Dedifferentiated amniotic fluid mesenchymal stem cell (primary cell): ENCODE data around the gene P3H1.
"Not testable (repeated sequence)": the region's sequence is repeated elsewhere in the genome, so short reads cannot be mapped to it uniquely, and the experiment has no call there.

Experiments
- DNase-seq: peaks from one replicate; pipeline ENCODE4 v3.0.0-alpha.2; 2016; ENCODE audit errors: extremely low spot score

The P3H1 gene

DNA sequence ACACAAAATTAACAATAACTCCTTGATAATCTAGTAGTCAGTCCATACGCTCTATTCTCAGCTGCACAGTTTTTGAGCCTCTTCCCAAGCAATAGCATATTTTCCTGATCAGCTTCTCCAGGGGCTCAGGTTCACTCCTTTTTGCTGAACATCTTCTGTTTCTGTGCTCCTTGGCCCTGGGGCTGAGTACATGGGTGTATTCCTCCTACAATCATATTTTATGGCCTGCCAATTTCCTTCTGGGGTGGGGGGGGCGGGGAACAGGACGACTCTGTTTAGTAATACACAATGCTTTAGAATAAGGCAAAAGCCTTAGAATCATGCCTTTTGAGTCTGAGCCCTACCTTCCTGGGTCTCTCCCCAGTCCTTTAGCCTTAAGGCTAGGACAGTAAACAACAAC is 35.2 kb downstream of the P3H1 start:
- no peak for DNase-seq

DNA sequence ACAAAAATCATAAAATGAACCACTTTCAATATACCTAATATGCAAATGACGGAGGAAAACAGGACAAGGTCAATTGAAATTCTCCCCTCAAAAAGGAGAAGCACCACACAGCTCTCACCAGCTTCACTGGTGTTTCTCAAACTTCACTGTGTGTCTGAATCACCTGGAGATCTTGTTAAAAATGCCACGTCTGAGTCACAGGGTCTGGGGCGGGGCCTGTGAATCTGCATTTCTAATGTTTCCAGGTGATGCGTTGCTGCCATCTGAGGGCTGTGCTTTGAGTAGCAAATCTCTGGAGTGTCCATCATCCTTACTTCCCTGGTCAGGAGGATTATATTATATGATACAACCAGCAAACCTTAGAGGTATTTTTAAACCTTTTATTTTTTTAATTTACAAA is 35.8 kb downstream of the P3H1 start:
- DNase-seq = no peak

DNA sequence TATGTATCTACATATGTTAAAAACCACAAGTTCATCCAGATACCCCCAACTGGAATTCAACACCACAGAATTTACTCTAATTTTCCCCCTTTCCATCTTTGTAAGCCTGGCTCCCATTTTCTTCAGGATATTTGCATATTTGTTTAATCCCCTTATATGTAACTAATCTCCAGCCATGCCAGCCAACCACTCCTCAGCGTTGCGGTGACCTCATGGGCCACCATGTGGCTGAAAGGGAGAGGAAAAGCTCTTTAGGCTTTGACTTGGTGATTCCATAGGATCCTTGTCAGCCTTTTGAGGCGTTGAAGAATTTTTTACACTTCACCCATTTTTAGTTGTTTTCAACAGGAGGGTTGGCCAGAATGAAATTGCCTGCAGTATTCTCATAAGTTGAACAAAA is 36.8 kb downstream of the P3H1 start:
- DNase-seq = no peak

DNA sequence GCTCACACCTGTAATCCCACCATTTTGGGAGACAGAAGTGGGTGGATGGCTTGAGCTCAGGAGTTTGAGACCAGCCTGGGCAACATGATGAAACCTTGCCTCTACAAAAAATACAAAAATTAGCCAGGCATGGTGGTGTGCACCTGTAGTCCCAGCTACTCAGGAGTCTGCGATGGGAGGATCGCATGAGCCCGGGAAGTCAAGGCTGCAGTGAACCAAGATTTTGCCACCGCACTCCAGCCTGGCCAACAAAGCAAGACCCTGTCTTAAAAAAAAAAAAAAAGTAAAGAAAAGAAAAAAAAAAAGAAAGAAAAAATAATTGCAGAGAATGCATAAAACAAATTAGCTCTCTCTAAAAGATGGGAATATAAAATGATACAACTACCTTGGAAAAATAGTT is 41.0 kb downstream of the P3H1 start:
- DNase-seq = not testable (repeated sequence)

DNA sequence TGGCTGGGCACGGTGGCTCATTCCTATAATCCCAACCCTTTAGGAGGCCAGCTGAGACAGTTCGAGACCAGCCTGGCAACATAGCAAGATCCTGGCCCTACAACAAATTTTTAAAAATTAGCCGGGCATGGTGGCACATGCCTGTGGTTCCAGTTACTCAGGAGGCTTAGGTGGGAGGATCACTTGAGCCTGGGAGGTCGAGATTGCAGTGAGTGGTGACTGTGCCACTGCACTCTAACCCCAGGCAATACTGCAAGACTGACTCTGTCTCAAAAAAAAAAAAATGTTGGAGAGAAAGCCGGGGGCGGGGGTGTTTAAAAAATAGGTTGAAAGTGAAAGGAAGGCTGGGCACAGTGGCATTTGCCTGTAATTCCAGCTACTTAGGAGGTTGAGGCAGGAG is 43.3 kb downstream of the P3H1 start:
- DNase-seq = no peak

DNA sequence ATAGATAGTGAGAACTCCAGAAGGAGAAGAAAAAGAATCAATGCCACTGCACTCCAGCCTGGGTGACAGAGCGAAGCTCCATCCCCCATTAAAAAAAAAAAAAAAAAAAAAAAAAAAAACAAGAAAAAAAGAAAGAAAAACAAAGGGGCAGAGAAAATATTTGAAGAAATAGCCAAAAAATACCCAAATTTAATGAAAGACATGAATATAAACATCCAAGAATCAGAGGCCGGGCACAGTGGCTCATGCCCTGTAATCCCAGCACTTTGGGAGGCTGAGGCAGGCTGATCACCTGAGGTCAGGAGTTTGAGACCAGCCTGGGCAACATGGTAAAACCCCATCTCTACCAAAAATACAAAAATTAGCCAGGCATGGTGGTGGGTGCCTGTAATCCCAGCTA is 44.4 kb downstream of the P3H1 start:
- not testable (repeated sequence) for DNase-seq

DNA sequence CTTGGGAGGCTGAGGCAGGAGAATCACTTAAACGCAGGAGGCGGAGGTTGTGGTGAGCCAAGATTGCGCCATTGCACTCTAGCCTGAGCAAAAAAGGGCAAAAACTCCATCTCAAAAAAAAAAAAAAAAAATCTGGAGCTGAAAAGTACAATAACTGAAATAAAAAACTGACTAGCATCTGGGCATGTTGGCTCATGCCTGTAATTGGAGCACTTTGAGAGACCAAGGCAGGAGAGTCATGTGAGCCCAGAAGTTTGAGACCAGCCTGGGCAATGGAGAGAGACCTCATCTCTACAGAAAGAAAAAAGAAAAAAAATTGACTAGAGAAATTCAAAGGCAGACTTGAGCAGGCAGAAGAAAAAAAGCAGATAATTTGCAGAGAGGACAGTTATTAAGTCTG is 44.9 kb downstream of the P3H1 start:
- no peak for DNase-seq

DNA sequence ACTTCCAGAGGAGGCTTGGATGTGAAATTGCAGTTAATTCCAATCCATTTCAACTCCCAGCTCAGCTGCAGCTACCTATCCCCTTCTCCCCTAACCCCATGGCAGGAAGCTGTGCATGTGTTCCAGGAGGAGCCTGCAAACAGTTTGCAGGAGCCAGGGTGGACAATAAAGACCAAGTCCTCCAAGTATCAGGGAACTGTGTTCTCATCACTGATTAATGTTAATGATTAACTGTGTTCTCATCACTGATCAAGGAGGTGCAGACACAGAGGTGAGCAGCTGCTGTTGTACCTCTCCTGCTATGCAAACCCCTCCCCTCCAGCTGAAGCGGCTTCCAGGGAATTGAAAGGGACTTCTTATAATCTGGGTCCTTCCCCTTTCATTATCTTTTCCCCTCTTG is 46.0 kb downstream of the P3H1 start:
- no peak for DNase-seq

DNA sequence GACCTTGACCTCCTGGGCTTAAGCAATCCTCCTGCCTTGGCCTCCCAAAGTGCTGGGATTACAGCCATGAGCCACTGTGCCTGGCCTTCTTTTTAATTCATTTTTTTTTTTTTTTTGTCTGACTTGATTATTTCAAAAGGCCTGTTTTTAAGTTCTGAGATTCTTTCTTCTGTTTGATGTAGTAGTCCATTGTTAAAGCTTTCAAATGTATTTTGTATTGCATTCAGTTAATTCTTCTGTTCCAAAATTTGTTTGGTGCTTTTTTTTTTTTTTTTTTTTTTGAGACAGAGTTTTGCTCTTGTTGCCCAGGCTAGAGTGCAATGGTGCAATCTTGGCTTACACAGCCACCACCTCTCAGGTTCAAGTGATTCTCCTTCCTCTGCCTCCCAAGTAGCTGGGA is 52.4 kb downstream of the P3H1 start:
- not testable (repeated sequence) for DNase-seq

DNA sequence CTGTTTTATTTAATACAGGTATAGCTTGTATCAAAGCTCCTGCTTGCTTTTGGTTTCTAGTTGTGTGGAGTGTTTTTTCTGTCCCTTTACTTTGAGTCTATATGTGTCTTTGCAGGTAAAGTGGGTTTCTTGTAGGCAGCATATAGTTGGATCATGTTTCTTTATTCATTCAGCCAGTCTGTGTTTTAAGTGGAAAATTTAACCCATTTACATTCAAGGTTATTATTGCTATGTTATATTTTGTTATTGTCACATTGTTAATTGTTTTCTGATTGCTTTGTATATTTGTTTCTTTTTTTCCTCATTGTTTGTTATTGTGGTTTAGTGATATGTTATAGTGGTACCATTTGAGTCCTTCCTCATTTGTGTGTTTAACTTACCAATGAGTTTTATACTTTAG is 53.5 kb downstream of the P3H1 start:
- DNase-seq = no peak

DNA sequence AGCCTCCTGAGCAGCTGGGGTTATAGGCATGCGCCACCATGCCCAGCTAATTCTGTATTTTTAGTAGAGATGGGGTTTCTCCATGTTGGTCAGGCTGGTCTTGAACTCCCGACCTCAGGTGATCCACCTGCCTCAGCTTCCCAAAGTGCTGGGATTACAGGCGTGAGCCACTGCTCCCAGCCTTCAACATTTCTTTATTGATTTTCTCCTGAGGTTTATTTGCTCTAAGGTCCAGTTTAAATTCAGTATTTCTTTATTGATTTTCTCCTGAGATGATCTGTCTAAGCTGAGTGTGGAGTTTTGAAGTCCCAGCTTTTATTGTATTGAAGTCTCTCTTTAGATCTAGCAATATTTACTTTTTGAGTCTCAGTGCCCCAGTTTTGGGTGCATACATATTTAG is 54.0 kb downstream of the P3H1 start:
- not testable (repeated sequence) for DNase-seq

DNA sequence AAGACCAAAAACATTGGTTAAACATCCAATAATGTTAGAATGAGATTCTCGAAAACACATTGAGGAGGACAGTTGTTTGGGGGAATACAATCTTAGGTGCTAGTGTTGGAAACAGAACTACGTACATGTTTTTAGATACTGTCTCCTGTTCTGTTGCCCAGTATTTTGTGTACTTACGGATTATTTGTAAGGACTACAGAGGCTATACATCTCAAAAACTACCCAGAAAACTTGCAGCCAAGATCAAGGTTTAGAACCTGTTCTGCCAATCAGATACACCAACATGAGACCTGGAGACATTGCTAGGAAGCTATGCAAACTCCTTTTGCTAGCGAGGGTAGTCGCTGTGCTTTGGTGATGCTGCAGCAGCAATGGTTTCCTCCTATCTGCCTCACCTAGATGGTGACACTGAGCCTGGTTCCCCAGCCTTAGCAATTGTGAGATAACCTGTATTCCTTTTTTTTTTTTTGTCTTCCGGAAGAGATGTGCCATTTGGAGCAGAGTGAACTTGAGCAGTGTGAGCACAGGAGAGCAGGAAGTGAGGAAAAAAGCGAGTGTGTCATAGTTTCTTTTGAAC is 62.9 kb downstream of the P3H1 start:
- DNase-seq = no peak

DNA sequence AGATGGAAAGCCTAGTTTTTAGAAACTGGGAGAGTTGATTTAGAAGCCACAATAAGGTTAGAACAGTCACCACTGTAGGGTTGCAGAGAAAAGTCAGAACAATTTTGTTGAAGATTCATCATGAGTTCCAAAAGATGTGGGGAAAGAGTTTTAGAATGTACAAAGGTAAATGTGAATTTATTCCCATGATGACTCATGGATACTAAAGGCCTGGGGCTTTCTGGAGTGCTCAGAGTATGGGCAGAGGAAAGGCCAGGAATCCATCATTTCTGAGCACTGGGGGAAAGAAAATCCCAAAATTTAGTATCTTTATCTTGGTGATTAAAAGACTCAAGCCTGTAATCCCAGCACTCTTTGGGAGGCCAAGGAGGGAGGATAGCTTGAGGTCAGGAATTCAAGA is 66.8 kb downstream of the P3H1 start:
- DNase-seq = no peak

DNA sequence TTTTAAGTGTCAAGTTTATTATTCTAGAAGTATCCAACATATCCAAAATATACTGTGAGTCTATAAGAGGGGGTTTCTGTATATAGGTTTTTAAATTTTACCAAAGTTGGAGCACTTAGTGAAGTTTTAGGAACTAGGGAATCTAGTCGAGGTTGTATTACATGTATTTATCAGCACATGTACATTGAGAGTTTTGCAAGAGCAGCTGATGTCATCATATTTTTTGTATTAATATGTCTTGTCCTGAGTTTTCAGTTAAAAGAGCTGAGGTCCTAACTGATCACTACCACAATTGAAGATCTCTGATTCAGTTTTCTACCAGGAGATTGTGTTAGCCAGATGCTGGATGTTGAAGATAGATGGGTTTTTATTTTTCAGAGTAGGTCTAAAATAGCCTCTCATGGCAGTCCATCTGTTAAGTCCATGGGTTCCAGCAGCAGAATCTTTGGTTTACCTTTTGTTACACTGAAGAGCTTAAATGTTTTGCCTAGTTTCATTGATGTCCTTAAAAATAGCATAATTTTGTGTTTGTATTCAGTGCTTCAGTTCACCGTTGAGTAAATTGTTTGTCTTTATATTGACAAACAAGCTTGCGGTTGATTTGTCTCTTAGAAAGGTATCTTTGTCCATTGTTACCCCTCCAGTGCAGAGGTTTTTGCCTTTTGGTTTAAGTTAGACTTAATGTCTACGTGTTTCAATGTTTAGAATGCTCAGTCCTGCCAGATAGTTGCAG is 68.6 kb downstream of the P3H1 start:
- no peak for DNase-seq
